GM19025 (cell line): ENCODE measurements around the gene GALNT18.

Experiments
- ATAC-seq: cut with Tn5 transposase; IDR thresholded peaks from one replicate; pipeline ENCODE4 v1.9.1; 2021; ENCODE audit warnings: mild to moderate bottlenecking, low read depth, moderate library complexity; ENCODE audit not compliant: unreplicated experiment

Gene GALNT18

GRCh38 chr11:11400121-11400520, 221.7 kb downstream of the GALNT18 start:
- no peak for ATAC-seq

GRCh38 chr11:11397781-11398180, 224.0 kb downstream of the GALNT18 start:
- no peak for ATAC-seq

DNA sequence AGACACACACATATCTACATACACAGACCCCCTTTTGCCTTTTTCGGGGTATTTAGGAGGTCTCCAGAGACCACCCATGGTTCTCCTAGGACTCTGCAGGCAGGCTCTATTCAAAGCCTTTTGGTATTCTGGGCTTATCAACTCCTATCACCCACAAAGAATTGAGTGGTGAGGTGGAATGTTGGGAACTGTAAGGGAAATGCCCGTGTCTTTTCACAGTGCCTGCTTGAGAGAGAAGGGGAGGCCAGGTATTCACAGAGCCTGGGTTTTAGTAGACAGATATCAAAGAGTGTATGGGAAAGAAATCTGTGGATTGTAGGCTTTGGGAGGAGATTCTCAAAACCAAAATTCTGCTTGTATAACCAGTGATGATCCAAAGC, 224.8 kb downstream of the GALNT18 start:
- no peak for ATAC-seq

DNA sequence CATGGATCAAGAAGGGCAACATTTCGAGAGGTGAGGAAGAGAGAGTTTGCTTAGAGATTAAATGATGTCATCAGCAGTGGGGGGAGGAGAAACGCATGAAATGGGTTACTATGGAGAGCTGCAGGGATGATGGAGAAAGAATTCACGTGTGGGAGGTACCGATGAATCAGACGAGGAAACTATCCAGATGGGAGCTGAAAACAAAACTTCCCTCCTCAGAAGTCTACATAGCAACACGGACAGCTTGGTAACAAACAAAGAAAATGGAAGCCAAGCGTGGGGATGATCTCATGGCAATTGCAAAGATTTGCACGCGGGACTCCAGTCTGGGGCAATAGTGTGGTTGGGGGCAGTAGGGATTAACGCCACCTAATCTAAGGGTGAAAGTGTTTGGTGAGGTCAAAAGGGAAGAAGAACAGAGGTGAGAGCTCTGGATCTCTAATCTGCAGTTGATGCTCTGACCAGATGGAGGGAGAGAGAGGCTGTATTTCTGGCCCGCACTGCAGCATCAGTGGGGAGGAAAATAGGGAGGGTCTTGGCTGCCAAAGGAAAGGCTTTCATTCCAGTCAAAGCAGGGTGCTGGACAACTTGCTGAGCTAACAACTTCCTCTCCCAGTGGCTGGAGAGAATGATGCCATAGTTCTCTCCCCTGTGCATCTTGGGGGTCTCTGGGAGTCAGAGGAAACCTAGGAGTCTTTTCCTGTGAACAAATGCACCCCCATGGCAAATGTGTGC, 225.3 kb downstream of the GALNT18 start:
- ATAC-seq = no peak

DNA sequence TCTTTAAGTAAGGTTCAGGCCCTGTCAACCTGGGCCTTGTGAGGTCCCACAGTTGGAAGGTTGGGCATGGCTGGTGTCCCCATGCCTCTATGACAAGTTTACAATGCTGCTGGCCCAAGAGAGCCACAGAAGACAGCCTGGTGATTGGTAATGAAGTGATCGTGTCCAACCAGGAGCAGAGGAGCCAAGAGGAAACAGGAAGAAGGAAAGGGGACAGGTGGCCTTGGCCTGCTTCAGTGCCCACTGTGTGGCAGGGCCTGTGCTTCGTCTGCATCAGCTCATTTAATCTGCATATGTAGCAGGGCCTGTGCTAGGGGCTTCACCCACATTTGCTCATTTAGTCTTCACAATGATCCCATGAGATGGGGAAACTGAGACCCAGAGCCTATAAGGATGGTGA, 226.7 kb downstream of the GALNT18 start:
- no peak for ATAC-seq

DNA sequence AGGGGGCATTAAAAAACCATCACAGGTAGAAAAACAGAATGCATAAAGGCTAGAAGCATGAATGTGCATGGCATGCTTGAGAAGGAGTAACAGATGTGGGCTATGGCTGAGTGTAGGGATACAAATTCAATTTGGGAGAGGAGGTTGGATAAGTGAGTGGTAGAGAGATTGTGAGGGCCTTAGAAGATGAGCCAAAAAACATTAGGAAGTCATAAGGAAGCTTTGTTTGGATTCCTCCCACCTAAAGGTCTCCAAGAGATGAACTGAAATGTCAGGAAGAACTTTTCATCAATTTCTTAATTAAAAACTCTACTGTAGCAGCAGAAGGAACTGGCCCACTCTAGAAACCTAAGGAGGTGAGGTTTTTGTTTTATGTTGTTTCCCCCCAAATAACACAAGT, 227.6 kb downstream of the GALNT18 start:
- no peak for ATAC-seq

GRCh38 chr11:11391796-11392463, 229.9 kb downstream of the GALNT18 start:
- ATAC-seq = no peak

DNA sequence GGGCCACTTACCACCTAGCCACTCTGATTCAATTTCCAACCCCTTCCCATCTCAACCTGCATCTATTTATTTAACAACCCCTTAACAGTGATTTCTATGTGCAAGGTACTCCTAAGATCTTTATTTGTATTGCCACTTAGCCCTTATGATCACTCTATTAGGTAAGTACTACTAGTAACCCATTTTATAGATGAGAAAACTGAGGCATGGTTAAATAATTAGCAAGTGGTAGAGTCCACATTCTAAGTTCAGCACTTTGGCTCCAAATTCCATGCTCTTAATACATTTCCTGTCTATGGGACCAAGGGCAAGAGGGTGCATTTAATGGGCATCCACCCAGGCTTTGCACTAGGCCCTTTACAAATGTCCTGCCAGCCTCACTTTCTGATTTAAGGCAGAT, 230.6 kb downstream of the GALNT18 start:
- ATAC-seq = no peak

GRCh38 chr11:11390068-11390771, 231.6 kb downstream of the GALNT18 start:
- no peak for ATAC-seq

DNA sequence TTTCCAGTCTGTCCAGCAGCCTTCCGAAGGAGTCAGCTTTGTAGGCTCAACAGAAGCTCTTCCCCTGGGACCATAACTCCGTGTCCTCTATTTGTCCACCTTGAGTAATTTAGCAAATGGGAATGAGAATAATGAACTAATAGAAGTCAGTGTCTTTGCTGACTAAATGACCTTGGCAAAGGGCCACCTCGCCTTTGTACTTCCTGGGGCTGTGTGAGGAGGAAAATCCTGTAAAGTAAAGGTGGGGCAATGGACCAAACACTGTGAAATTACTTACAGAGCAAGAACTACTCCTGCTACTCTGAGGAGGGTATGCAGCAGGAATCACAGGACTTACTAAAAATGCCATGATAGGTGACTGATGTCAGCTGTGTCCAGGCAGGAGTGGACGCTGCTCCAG, 232.6 kb downstream of the GALNT18 start:
- ATAC-seq = no peak

GRCh38 chr11:11387622-11388305, 234.0 kb downstream of the GALNT18 start:
- ATAC-seq = no peak

DNA sequence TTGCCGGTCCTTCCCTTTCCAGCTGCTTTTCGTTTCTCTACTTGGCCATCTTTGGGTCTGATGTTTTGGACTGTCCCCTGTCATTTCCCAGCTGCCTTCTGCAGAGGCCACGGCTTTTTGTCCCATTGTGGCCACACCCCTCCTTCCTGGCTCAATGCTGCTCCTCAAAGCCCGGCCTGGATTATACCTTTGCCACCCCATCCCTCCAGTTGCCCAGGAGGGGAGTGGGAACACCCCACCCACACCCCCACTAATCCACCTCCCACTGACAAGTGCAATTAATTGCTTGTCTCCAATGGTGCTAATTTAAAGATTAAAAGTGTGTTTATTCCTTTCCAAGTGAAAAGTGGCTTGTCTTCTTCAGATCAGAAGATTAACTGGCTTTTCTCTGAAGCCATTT, 234.6 kb downstream of the GALNT18 start:
- no peak for ATAC-seq

GRCh38 chr11:11384829-11385228, 237.0 kb downstream of the GALNT18 start:
- ATAC-seq = no peak

GRCh38 chr11:11383995-11384394, 237.8 kb downstream of the GALNT18 start:
- ATAC-seq = no peak

DNA sequence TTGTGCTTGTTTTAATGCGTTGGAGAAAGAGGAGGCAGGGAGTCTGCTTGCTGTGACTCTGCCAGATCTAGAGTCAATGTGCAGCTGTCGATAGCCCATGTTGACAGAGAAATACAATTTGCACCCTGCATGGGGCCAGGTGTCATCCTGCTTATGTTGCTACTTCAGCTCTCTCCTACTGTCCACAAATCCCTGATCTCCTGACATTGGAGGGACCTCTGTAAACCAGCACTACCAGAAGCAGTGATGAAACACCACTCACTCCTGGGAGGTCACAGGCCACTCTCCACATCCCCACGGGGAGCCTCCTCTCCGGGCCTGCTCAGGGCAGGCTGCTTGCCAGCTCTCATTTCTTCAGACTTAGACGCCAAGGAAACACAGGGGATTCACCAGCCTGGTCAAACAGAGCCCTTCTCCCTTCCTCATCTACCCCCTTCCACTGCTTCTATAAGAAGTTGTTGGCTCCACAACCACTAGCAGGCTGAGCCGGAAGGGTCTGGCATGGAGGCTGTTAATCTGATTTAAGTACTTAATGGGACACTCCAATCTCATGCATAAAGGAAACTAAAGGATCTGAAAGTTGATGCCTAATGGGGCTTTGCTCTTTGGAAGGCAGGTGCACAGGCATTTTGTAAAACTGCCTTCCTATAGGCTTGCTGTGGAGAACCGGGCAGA, 238.8 kb downstream of the GALNT18 start:
- no peak for ATAC-seq

GRCh38 chr11:11381471-11382105, 240.2 kb downstream of the GALNT18 start:
- no peak for ATAC-seq

DNA sequence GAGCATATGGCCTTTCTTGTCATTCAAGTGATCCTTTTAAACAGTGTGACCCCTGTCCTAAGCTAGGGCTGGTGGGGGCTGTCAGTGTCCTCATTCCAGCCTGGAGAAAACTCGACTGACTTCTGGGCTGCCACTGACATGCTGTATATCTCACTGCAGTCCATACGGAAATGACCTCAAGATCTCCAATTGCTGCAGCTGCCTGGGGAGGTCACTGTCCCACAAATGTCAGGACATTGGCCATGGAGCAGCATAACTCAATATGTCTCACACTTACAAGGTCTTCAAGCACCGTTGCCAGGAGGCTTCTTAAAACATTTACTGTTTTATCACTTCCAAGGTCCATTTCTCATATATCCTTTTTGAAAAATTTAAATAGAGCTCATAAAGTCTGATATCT, 240.9 kb downstream of the GALNT18 start:
- ATAC-seq = no peak

- no peak for ATAC-seq
Measured at GRCh38 chr11:11380340-11380739, 241.5 kb downstream of the GALNT18 start.

- no peak for ATAC-seq
Measured at GRCh38 chr11:11379661-11380060, 242.1 kb downstream of the GALNT18 start.
